Activated B cell treated with CpG ODN at 0.5 μM for 24 hours (primary cell): ENCODE data around the gene MARCO. TPM values are rescaled to one million over a fixed set of nuclear protein-coding genes. Genes with fewer than 3 reads are reported as not detected.

ENCODE experiments used
- ATAC-seq: fragments of 200-7000 bp; cut with Tn5 transposase; one replicate; pipeline ENCODE4 v1.10.0; 2021; ENCODE audit warnings: low read depth, mild to moderate bottlenecking, moderate library complexity
- CTCF ChIA-PET: fragments of 350-600 bp; sonication (Branson Sonifier 250); formaldehyde crosslinking; loops from one replicate; lab custom pipeline; 2021; ENCODE audit warnings: antibody characterized with exemption; lab: Charles Lee
- POLR2A ChIA-PET: fragments of 350-600 bp; sonication (Branson Sonifier 250); formaldehyde crosslinking; loops from one replicate; lab custom pipeline; 2021; ENCODE audit warnings: antibody characterized with exemption; lab: Charles Lee
- DNase-seq: peaks from one replicate; pipeline ENCODE4 v3.0.0; 2022
- H3K27ac Mint-ChIP-seq: one replicate; pipeline ENCODE4 v1.8.0; 2020; ENCODE audit warnings: mixed read lengths
- H3K27me3 Mint-ChIP-seq: one replicate; pipeline ENCODE4 v1.8.0; 2021; ENCODE audit warnings: mixed read lengths
- H3K36me3 Mint-ChIP-seq: one replicate; pipeline ENCODE4 v1.8.0; 2021; ENCODE audit warnings: low read depth, mixed read lengths
- H3K4me1 Mint-ChIP-seq: one replicate; pipeline ENCODE4 v1.8.0; 2021; ENCODE audit warnings: mixed read lengths
- H3K4me3 Mint-ChIP-seq: one replicate; pipeline ENCODE4 v1.8.0; 2020; ENCODE audit warnings: mild to moderate bottlenecking, mixed read lengths
- H3K9me3 Mint-ChIP-seq: one replicate; pipeline ENCODE4 v1.8.0; 2020; ENCODE audit warnings: mixed read lengths
- intact Hi-C: fragments of 100-400 bp; cut with micrococcal nuclease; formaldehyde crosslinking; loops from one replicate; pipeline ENCODE4 v1.15.1; 2024
- total RNA-seq: library from RNA; stranded (reverse); gene quantifications from 2 replicates; pipeline ENCODE4 v1.2.3, GENCODE V29; 2022
- TF ChIP-seq, protein P1 (sequence below): fragments of 200-600 bp; IDR thresholded peaks from one replicate; pipeline ENCODE4 v1.8.0; 2022; ENCODE audit warnings: antibody characterized with exemption, mild to moderate bottlenecking

MARCO gene
- total RNA-seq, 1 donor from 2014 or later: not detected

DNA sequence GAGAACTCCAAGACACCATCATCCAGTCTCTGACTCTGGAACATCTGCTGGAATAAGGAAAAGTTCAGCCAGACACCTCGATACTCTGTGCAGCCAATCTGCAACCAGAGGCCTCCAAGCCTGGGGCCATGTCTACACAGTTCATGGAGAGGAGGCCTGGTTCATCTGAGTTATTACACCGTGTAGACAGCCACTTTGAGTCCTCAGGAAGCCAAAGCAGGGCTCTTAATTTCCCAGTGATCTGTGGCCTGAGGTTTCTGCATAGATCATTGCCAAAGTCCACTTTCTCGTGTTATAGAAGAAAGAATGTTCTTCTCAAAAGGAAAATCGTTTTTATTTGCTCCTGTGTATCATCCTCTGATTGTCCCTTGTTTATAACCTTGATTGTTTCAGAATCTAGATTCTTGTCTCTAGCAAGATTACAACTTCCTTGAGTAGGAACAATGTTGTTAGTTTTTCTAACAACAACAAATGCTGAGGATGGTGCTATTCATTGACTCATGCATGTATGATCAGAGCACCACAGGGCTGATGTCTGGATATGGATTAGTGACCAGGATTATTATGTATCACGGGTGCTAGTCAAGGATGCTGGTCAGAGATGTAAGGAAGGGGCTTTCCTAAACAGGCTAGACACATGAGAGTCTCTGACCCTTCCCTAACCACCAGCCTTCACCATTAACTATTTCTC is 30.7 kb upstream of the MARCO start:
- DNase-seq (no peak), ATAC-seq (no peak)
- peaks cover 4% of the 10 kb centered on the region for H3K9me3 Mint-ChIP-seq
- CTCF ChIA-PET: no interaction called here
- H3K4me1 Mint-ChIP-seq: no peaks in the 10 kb centered on the region
- no peaks in the 10 kb centered on the region for H3K27me3 Mint-ChIP-seq
- no peak overlapping the region for H3K27ac Mint-ChIP-seq
- no peaks in the 10 kb centered on the region for H3K36me3 Mint-ChIP-seq
- intact Hi-C loops: no loop called here
- POLR2A ChIA-PET: no interaction called here
- no peak overlapping the region for H3K4me3 Mint-ChIP-seq
- TF ChIP-seq, protein P1, sequence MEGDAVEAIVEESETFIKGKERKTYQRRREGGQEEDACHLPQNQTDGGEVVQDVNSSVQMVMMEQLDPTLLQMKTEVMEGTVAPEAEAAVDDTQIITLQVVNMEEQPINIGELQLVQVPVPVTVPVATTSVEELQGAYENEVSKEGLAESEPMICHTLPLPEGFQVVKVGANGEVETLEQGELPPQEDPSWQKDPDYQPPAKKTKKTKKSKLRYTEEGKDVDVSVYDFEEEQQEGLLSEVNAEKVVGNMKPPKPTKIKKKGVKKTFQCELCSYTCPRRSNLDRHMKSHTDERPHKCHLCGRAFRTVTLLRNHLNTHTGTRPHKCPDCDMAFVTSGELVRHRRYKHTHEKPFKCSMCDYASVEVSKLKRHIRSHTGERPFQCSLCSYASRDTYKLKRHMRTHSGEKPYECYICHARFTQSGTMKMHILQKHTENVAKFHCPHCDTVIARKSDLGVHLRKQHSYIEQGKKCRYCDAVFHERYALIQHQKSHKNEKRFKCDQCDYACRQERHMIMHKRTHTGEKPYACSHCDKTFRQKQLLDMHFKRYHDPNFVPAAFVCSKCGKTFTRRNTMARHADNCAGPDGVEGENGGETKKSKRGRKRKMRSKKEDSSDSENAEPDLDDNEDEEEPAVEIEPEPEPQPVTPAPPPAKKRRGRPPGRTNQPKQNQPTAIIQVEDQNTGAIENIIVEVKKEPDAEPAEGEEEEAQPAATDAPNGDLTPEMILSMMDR: no peak

DNA sequence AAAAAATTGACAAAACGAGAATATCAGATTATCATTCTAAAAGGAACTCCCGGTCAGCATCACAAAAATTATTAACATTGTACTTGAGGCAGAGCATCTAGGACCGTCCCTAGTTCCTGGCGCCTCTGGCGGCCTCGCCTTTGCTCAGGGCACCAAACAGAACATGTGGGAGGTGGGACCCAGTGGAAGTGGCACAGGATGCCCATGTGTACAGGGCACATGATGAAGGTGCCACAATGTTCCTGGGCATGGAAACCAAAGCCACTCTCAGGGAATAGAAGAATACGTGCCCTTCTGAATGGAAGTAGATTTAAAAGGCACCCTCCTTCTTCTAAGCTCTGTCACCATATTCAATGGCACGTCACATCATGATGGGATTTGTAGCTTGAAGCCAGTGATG is 30.1 kb upstream of the MARCO start:
- H3K4me3 Mint-ChIP-seq: no peak overlapping the region
- ATAC-seq (no peak), DNase-seq (no peak)
- TF ChIP-seq, protein P1: no peak
- no peaks in the 10 kb centered on the region for H3K27me3 Mint-ChIP-seq
- ChIA-PET CTCF (no interaction called here), POLR2A (no interaction called here)
- no peaks in the 10 kb centered on the region for H3K4me1 Mint-ChIP-seq
- no peaks in the 10 kb centered on the region for H3K36me3 Mint-ChIP-seq
- intact Hi-C loops: no loop called here
- peaks cover 4% of the 10 kb centered on the region for H3K9me3 Mint-ChIP-seq
- H3K27ac Mint-ChIP-seq: no peak overlapping the region

DNA sequence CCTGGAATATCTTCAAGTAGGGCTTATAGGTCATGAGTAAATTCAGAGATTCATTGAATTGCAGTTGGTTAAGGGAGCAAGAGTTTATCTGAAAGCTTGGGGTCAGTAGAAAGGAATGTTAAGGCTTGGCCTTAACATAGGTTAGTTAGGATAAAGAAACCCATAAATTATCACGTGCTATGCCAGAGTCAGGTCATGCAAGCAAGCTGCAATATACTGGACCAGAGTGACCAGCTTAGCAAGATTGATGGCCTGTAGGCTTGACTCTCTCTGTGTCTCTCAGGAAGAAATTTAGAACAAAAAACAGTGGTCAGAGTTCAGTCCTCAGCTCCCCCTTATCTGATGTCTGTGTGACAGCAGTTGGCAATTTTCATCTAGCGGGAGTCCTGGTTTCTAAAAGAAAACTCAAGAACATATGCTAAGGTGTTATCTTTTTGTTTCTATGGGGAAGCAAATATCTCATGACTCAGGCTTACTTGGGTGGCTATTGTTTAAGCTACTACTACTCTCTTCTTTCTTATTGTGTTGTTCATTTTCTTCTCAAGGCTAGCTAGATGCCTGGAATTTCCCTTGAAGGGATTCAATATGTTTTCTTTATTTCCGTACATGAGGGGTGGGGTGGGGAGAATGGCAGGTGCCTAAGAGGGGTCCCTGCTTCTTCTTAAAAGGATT is 28.7 kb upstream of the MARCO start:
- DNase-seq: no peak
- no peaks in the 10 kb centered on the region for H3K4me1 Mint-ChIP-seq
- H3K27ac Mint-ChIP-seq: no peak overlapping the region
- no peaks in the 10 kb centered on the region for H3K9me3 Mint-ChIP-seq
- POLR2A ChIA-PET: no interaction called here
- intact Hi-C loops: no loop called here
- no peak overlapping the region for H3K4me3 Mint-ChIP-seq
- no peak for ATAC-seq
- H3K27me3 Mint-ChIP-seq: peaks cover 1% of the 10 kb centered on the region
- CTCF ChIA-PET: no interaction called here
- TF ChIP-seq, protein P1: no peak
- H3K36me3 Mint-ChIP-seq: no peaks in the 10 kb centered on the region

DNA sequence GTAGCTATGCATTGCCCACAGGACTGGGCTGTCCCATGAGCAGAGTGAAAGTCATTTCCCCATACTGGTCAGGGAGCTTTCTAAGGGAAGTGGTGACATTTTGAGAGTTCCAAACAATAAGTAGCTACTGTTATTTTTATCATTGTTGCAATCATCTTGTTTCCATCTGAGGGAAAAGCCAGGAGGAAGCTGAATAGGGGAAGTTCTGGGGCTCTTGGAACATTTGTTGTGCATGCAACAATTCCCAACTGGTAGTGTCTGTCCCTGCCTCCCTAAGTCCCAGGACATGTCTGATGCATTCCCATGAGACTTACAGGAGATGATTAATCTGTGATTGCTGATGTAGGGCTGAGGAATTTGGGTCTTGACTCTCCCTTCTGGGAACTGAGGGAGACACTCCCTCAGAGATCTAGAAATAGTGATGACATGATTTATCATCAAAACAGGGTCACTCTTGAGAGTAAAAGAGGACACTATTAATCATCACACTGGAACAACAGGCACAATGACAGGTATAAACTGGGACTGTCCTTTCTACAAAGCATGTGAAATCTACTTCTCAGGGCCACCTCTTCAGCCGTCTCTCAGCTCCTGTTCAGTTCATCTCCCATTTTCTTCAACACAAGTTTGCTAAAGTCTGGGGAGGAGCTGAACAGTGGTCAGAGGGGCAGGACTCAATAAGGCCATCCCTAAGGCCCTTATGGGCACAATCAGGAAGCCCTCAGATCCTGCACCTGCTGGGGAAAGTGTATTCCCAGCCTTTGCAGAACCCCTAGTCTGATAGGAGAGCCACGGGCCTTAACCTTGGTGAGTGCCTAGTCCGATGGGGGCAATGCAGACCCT is 28.0 kb upstream of the MARCO start:
- intact Hi-C loops: no loop called here
- no peaks in the 10 kb centered on the region for H3K36me3 Mint-ChIP-seq
- DNase-seq: no peak

More for the DNA sequence above, 28.0 kb upstream of the MARCO start:
- ATAC-seq: no peak
- POLR2A ChIA-PET: no interaction called here
- H3K4me3 Mint-ChIP-seq: no peak overlapping the region
- no peaks in the 10 kb centered on the region for H3K9me3 Mint-ChIP-seq
- TF ChIP-seq, protein P1: no peak
- CTCF ChIA-PET: no interaction called here
- H3K4me1 Mint-ChIP-seq: no peaks in the 10 kb centered on the region
- H3K27ac Mint-ChIP-seq: no peak overlapping the region
- H3K27me3 Mint-ChIP-seq: peaks cover 1% of the 10 kb centered on the region
